Hindlimb muscle (tissue), 1 donor: ENCODE results near the gene SOCS3. TPM values are rescaled to one million over a fixed set of nuclear protein-coding genes. Genes with fewer than 3 reads are reported as not detected.
A peak's percentile ranks its signal among the peaks of the same experiment; 100 is the strongest.
"Not testable (repeated sequence)": the region's sequence is repeated elsewhere in the genome, so short reads cannot be mapped to it uniquely, and the experiment has no call there.

Experiments
- DNase-seq: peaks from one replicate; pipeline ENCODE4 v3.0.0-alpha.2; 2013
- polyA plus RNA-seq: library from polyadenylated mRNA; unstranded; fragments of 120-200 nt; gene quantifications from one replicate; pipeline ENCODE4 v1.2.1, GENCODE V29; 2013; ENCODE audit not compliant: insufficient read length

SOCS3 gene
- polyA plus RNA-seq, 1 donor = 14.4 TPM

- no peak for DNase-seq
Measured at GRCh38 chr17:78348055-78348770, 11.7 kb downstream of the SOCS3 start.

DNA sequence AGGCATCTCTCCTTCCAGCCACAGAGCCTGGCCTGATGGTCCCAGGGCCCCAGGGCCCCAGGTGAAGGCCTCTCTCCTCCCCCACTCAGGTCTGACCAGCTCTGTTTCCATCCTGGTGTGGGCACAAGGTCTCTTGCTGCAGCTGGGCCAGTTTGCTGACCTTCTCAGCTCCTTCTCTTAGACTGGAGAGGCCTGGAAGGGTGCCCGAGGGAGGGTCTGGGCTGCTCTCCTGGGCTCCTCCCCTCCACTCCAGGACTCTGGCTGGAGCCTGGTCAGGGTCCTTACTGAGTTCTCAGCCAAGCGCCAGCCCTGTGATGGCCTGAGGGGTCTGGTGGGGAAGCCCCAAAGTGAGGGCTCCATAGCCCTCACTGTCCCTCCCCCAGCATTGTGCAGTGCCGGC lies 12.4 kb downstream of the SOCS3 start:
- DNase-seq = no peak

GRCh38 chr17:78346605-78347250 lies 13.1 kb downstream of the SOCS3 start:
- no peak for DNase-seq

DNA sequence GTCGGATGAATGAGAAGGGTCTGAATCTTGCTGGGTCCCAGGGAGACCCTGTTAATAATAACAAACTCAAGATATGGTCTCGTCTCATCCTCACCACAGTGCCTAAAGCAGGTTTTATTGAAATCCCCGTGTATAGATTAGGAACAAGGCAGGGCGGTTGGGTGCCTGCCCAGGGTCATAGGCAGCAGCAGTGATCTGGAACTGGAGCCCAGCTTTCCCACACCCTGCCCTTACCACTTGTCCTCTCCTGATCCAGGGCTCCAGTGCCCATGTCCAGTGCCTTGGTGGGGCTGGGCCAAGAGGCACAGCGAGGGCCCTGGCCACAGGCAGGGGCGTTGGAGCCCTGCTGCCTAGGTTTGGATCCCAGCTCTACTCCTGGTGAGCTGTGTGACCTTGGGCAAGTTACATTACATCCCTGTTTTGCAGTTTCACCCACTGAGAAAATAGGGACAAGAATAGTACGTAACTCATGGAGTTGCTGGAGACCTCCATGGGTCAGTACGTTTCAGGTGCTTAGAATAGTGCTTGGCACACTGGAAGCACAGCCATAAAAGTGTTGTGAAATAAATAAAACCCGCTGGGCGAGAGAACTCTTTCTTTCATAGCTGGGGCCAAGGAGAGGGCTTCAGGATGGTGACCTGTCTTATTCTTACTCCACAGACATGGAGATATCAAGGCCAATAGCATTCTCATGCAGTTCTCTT lies 13.9 kb downstream of the SOCS3 start:
- no peak for DNase-seq

DNA sequence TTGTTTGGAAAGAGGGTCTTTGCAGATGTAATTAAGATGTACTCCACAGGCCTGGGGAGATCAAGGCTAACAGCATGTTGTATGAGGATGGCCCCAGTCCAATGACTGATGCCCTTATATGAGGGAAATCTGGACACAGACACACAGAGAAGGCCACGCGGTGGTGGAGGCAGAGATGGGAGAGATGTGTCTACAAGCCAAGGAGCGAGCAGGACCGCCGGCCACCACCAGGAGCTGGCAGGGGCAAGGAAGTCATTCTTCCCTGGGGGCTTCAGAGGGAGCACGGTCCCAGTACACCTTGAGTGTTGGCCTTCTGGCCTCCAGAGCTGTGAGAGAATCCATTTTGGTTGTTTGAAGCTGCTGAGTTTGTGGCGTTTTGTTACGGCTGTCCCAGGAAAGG lies 14.7 kb downstream of the SOCS3 start:
- no peak for DNase-seq

DNA sequence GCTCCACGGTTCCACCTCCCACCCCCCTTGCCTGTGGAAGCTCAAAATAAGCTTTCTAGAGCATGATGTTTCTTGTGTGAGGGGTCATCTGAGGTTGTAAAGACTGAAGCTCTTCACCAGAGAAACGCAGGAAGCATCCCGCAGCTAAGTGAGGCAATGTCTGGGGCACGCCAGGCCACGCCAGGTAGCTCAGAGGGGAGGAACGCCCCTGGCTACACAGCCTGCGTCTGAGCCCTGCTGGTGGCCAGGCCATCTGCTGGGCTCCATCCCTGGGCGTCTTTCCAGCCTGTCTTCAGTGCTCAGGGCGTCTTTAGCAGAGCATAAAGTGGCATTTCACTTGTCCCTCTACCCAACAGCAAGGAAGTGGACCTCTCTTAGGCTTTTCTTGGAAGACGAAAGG lies 15.2 kb downstream of the SOCS3 start:
- DNase-seq = no peak

GRCh38 chr17:78343543-78344201 lies 16.2 kb downstream of the SOCS3 start:
- DNase-seq = no peak

DNA sequence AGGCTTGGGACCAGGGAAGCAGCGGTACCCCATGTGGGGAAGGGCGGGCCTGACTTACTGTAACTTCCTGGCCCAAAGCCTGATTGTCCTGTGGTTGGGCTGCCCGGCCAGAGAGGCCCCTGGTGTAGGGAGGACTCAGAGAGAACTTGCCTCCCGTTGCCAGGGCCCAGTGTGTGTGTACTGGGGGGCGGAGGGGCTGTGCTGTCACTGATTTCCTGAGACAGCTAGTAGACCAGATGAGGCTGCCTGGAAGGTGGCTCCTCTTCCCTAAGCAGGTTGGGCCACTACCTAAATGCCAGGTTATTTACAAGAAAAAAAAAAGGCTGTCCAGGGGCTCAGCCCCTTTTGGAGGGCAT lies 16.7 kb downstream of the SOCS3 start:
- peak; percentile 77 for DNase-seq

GRCh38 chr17:78342449-78343186 lies 17.3 kb downstream of the SOCS3 start:
- DNase-seq = peak; percentile 86

DNA sequence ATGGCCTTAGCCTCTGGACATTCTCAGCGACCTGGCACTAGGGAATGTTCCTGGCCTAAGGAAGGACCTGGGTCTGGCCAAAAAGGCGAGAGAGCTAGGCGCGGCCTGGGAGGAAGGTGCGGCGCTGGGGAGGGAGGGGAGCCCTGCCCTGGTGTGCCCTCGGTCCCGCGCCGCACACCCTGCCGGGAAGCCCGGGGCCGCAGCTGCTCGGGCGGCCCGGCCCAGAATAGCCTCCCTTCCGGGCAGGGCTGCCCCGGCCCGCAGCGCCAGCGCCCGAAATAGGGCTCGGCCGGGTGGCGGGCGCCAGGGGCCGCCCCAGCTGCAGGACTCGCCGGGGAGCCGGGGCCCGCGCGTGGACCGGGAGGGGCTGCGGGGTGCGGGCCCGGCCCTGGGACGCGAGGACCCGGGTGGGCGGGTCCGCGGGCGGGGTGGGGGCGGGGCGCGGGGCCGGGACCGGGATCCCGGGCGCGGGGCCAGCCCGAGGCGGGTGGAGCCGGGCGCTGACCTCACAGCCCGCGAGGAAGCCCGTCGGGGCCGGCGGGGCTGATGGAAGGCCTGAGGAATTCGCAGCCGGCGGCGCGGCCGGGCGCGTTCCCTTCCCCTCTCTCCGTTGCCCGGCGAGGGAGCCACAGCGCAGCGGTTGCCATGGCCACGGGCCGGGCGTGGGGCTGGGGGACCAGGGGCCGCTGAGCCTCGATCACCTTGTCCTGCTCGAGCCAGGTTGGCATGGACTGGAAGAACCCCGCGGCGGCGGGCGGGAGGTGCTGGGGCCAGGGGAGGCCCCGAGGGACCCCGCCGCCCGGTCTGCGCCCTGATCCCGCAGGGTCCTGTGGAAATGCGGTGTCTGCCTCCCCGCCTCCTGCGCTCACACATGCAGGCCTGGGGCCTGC lies 18.1 kb downstream of the SOCS3 start:
- peak; percentile 84 for DNase-seq

- DNase-seq = no peak
Measured at GRCh38 chr17:78340183-78340955, 19.5 kb downstream of the SOCS3 start.

- no peak for DNase-seq
Measured at GRCh38 chr17:78338486-78339259, 21.2 kb downstream of the SOCS3 start.

DNA sequence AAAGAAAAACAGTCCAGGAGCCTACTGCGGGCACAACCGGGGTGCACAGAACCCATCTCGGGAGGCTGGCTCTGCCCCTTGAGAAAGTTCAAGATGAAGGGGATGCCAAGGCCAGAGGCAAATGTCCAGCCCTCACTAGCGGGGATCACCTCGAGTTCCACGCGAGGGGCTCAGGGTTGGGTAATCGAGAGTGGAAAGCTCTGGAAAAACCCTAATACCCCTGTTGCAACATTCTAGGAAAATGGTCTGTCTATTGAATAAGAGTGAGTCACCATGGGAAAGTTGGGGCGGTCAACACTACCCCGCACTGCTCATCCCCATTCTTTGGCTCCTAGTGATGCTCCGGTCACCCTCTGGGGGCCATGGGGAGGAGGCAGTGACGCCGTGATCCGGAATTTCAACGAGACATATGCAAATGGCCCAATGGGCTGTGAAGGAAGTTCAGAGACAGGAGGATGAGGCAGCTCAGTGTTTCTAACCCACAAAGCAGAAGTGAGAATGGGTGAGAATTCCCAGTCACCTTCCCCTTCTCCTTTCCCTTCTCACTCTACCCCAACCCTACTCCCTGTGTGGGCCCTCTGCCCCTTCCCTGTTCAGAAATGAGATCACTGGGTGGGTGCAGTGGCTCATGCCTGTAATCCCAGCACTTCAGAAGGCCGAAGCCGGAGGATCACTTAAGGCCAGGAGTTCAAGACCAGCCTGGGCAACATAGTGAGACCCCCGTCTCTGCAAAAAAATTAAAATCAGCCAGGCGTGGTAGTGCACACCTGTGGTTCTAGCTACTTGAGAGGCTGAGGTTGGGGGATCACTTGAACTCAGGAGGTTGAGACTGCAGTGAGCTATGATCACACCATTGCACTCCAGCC lies 22.4 kb downstream of the SOCS3 start:
- no peak for DNase-seq

DNA sequence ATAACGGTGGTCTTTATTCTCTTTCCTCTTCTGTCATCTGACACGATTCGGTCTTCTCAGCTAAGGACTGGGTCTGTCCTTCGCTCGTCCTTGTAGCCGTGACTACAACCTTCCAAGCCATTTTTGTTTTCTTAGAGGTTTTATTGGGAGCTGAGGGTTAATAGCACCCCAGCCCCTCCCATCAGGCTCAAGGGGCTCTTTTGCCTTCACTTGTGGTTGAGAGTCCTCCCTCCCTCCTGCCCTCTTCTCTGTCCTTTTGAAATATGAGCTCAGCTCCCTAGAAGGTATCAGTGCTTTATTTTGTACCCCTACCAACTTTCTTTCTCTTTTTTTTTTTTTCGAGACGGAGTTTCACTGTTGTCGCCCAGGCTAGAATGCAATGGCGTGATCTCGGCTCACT lies 24.7 kb downstream of the SOCS3 start:
- no peak for DNase-seq

- no peak for DNase-seq
Measured at GRCh38 chr17:78332991-78333390, 26.9 kb downstream of the SOCS3 start.

- DNase-seq = not testable (repeated sequence)
Measured at GRCh38 chr17:78331355-78331754, 28.5 kb downstream of the SOCS3 start.

GRCh38 chr17:78330570-78331224 lies 29.2 kb downstream of the SOCS3 start:
- DNase-seq = no peak
